NOMO-1 (cell line): ENCODE measurements around the gene ACSF3.
A peak's percentile ranks its signal among the peaks of the same experiment; 100 is the strongest.
"Not testable (repeated sequence)": the region's sequence is repeated elsewhere in the genome, so short reads cannot be mapped to it uniquely, and the experiment has no call there.

ENCODE experiments used
- DNase-seq, 2 experiments: peaks; one replicate each; lab custom pipeline; 2025; ENCODE audit not compliant: unreplicated experiment in 2 of 2; lab: John Stamatoyannopoulos, UW

The ACSF3 gene

GRCh38 chr16:89155851-89156739 lies 62.4 kb downstream of the ACSF3 start:
- no peak for DNase-seq

- DNase-seq: no peak
Observed at GRCh38 chr16:89156740-89157645, 63.3 kb downstream of the ACSF3 start.

- DNase-seq: no peak
Observed at GRCh38 chr16:89157778-89158177, 64.1 kb downstream of the ACSF3 start.

- no peak for DNase-seq
Observed at GRCh38 chr16:89159066-89159849, 65.6 kb downstream of the ACSF3 start.

- DNase-seq: no peak
Observed at GRCh38 chr16:89159850-89160354, 66.2 kb downstream of the ACSF3 start.

GRCh38 chr16:89160977-89161701 lies 67.5 kb downstream of the ACSF3 start:
- DNase-seq: no peak

GRCh38 chr16:89161763-89162713 lies 68.4 kb downstream of the ACSF3 start:
- no peak for DNase-seq

GRCh38 chr16:89163297-89163696 lies 69.6 kb downstream of the ACSF3 start:
- DNase-seq: no peak

- no peak for DNase-seq
Observed at GRCh38 chr16:89164436-89164835, 70.8 kb downstream of the ACSF3 start.

- no peak for DNase-seq
Observed at GRCh38 chr16:89164847-89165680, 71.4 kb downstream of the ACSF3 start.

- DNase-seq: not testable (repeated sequence)
Observed at GRCh38 chr16:89165681-89165979, 72.0 kb downstream of the ACSF3 start.

- DNase-seq: no peak
Observed at GRCh38 chr16:89166696-89167424, 73.2 kb downstream of the ACSF3 start.

- DNase-seq: peak; percentile 61 to 69
Observed at GRCh38 chr16:89167425-89167941, 73.8 kb downstream of the ACSF3 start.

- no peak for DNase-seq
Observed at GRCh38 chr16:89168381-89169189, 74.9 kb downstream of the ACSF3 start.

GRCh38 chr16:89169778-89170177 lies 76.1 kb downstream of the ACSF3 start:
- DNase-seq: no peak
